HEK293 (cell line): ENCODE data around the gene RTTN.

Experiments used
- CTCF ChIP-seq: fragments of 450-650 bp; formaldehyde crosslinking; IDR thresholded peaks from 2 replicates; pipeline ENCODE4 v1.5.1; 2016; ENCODE audit warnings: missing biosample characterization, missing genetic modification characterization
- TRIM28 ChIP-seq: IDR thresholded peaks from 2 replicates; pipeline ENCODE4 v1.6.1; 2011; ENCODE audit warnings: low read length, control low read depth, borderline replicate concordance
- ZNF146 ChIP-seq: fragments of 450-650 bp; formaldehyde crosslinking; IDR thresholded peaks from 2 replicates; pipeline ENCODE4 v1.5.1; 2016; ENCODE audit warnings: missing biosample characterization, missing genetic modification characterization
- ZNF292 ChIP-seq: fragments of 450-650 bp; formaldehyde crosslinking; IDR thresholded peaks from 2 replicates; pipeline ENCODE4 v1.5.1; 2016; ENCODE audit warnings: low read depth, missing biosample characterization, missing genetic modification characterization, borderline replicate concordance
- ZNF391 ChIP-seq: fragments of 450-650 bp; formaldehyde crosslinking; IDR thresholded peaks from 2 replicates; pipeline ENCODE4 v1.5.1; 2016; ENCODE audit warnings: low read depth, missing biosample characterization, missing genetic modification characterization, borderline replicate concordance
- ZNF423 ChIP-seq: fragments of 450-650 bp; formaldehyde crosslinking; IDR thresholded peaks from 2 replicates; pipeline ENCODE4 v1.5.1; 2016; ENCODE audit warnings: missing biosample characterization, missing genetic modification characterization
- ZNF518A ChIP-seq: fragments of 450-650 bp; formaldehyde crosslinking; conservative IDR thresholded peaks from 2 replicates; pipeline ENCODE4 v1.5.1; 2016; ENCODE audit warnings: low read depth, missing biosample characterization, missing genetic modification characterization
- TF ChIP-seq, protein P1 (sequence below): fragments of 450-650 bp; formaldehyde crosslinking; IDR thresholded peaks from 2 replicates; pipeline ENCODE4 v1.5.1; 2016; ENCODE audit warnings: missing biosample characterization, missing genetic modification characterization

DNA sequence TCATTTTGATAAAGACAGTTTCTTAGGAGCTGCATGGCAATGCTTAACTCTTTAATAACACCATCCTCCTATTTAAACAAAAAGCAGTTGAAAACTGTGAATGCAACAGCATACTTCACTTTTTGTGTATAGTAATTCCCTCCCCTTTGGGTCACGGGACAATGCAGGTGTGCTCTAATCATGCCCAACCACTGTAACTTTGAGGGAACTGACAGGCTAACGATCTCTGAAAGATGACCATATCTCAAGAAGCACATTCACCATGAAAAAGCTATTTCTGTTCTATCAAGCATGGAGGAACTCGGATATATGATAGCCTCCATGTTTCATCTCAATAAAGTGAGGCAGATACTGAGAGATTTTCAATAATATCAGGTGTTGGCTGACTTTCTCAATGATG, 176.8 kb downstream of the RTTN start:
- TF ChIP-seq CTCF = no peak
- no peak for TF ChIP-seq ZNF391
- no peak for TF ChIP-seq ZNF292 (tag by site-specific recombination)
- no peak for TF ChIP-seq ZNF423
- TF ChIP-seq, protein P1, sequence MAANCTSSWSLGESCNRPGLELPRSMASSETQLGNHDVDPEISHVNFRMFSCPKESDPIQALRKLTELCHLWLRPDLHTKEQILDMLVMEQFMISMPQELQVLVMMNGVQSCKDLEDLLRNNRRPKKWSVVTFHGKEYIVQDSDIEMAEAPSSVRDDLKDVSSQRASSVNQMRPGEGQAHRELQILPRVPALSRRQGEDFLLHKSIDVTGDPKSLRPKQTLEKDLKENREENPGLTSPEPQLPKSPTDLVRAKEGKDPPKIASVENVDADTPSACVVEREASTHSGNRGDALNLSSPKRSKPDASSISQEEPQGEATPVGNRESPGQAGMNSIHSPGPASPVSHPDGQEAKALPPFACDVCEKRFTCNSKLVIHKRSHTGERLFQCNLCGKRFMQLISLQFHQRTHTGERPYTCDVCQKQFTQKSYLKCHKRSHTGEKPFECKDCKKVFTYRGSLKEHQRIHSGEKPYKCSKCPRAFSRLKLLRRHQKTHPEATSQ (tag by site-specific recombination) = no peak
- no peak for TF ChIP-seq ZNF146 (tag by site-specific recombination)
- no peak for TF ChIP-seq TRIM28
- no peak for TF ChIP-seq ZNF518A (tag by site-specific recombination)
